ENCODE measurements around the gene RAB3D. TPM values are rescaled to one million over a fixed set of nuclear protein-coding genes. Genes with fewer than 3 reads are reported as not detected.
"Not testable (repeated sequence)": the region's sequence is repeated elsewhere in the genome, so short reads cannot be mapped to it uniquely, and the experiment has no call there.

Gene RAB3D
- total RNA-seq, 1 experiment from 2014 or later = 12.3 TPM

- no peak for DNase-seq (ENCODE audit: extremely low read depth, low read depth)
Observed at GRCh38 chr19:11342429-11342828, 3.0 kb upstream of the RAB3D start.

- not testable (repeated sequence) for DNase-seq (ENCODE audit: extremely low read depth, low read depth)
Observed at GRCh38 chr19:11340099-11340467, 626 bp upstream of the RAB3D start.

- no peak for DNase-seq (ENCODE audit: extremely low read depth, low read depth)
Observed at GRCh38 chr19:11338569-11339253, 746 bp downstream of the RAB3D start.

- no peak for DNase-seq (ENCODE audit: extremely low read depth, low read depth)
Observed at GRCh38 chr19:11338121-11338520, 1.3 kb downstream of the RAB3D start.

GRCh38 chr19:11337080-11337479 lies 2.4 kb downstream of the RAB3D start:
- no peak for DNase-seq (ENCODE audit: extremely low read depth, low read depth)

GRCh38 chr19:11335449-11336146 lies 3.9 kb downstream of the RAB3D start:
- no peak for DNase-seq (ENCODE audit: extremely low read depth, low read depth)

- not testable (repeated sequence) for DNase-seq (ENCODE audit: extremely low read depth, low read depth)
Observed at GRCh38 chr19:11333838-11334237, 5.6 kb downstream of the RAB3D start.

GRCh38 chr19:11332822-11333221 lies 6.6 kb downstream of the RAB3D start:
- DNase-seq (ENCODE audit: extremely low read depth, low read depth) = no peak

- DNase-seq (ENCODE audit: extremely low read depth, low read depth) = no peak
Observed at GRCh38 chr19:11331502-11331901, 8.0 kb downstream of the RAB3D start.

- DNase-seq (ENCODE audit: extremely low read depth, low read depth) = no peak
Observed at GRCh38 chr19:11330127-11330526, 9.3 kb downstream of the RAB3D start.

- no peak for DNase-seq (ENCODE audit: extremely low read depth, low read depth)
Observed at GRCh38 chr19:11325544-11325943, 13.9 kb downstream of the RAB3D start.

GRCh38 chr19:11324748-11325389 lies 14.6 kb downstream of the RAB3D start:
- DNase-seq (ENCODE audit: extremely low read depth, low read depth) = no peak

GRCh38 chr19:11324079-11324661 lies 15.3 kb downstream of the RAB3D start:
- DNase-seq (ENCODE audit: extremely low read depth, low read depth) = peak; percentile 69

- DNase-seq (ENCODE audit: extremely low read depth, low read depth) = no peak
Observed at GRCh38 chr19:11323601-11324078, 15.8 kb downstream of the RAB3D start.

- no peak for DNase-seq (ENCODE audit: extremely low read depth, low read depth)
Observed at GRCh38 chr19:11322269-11323024, 17.0 kb downstream of the RAB3D start.

- DNase-seq (ENCODE audit: extremely low read depth, low read depth) = no peak
Observed at GRCh38 chr19:11321191-11322126, 18.0 kb downstream of the RAB3D start.

GRCh38 chr19:11320278-11320995 lies 19.0 kb downstream of the RAB3D start:
- not testable (repeated sequence) for DNase-seq (ENCODE audit: extremely low read depth, low read depth)

- DNase-seq (ENCODE audit: extremely low read depth, low read depth) = no peak
Observed at GRCh38 chr19:11306337-11306736, 33.1 kb downstream of the RAB3D start.

- no peak for DNase-seq (ENCODE audit: extremely low read depth, low read depth)
Observed at GRCh38 chr19:11304936-11305335, 34.5 kb downstream of the RAB3D start.
